Fibroblast of mammary gland (primary cell): ENCODE results near the gene STRA6.

Experiments used
- DNase-seq: peaks from one replicate; pipeline ENCODE4 v3.0.0-alpha.2; 2010; ENCODE audit warnings: low read depth
- H3K4me3 ChIP-seq: 2 replicates; pipeline ENCODE4 v1.5.1; 2011; ENCODE audit warnings: low read depth, mild to moderate bottlenecking, low read length, moderate library complexity; ENCODE audit not compliant: control insufficient read depth
- CTCF ChIP-seq: conservative IDR thresholded peaks from 2 replicates; pipeline ENCODE4 v1.5.1; 2011; ENCODE audit warnings: low read depth, low read length, inconsistent platforms; ENCODE audit not compliant: control insufficient read depth, insufficient read depth

The STRA6 gene

GRCh38 chr15:74220475-74221248, 18.1 kb upstream of the STRA6 start:
- TF ChIP-seq CTCF = no peak
- DNase-seq = no peak
- H3K4me3 ChIP-seq = no peak overlapping the region

- no peak for DNase-seq
- TF ChIP-seq CTCF = no peak
- no peak overlapping the region for H3K4me3 ChIP-seq
Observed at GRCh38 chr15:74217907-74218885, 15.6 kb upstream of the STRA6 start.

GRCh38 chr15:74216949-74217348, 14.4 kb upstream of the STRA6 start:
- DNase-seq = no peak
- no peak overlapping the region for H3K4me3 ChIP-seq
- no peak for TF ChIP-seq CTCF

- no peak for DNase-seq
- no peak overlapping the region for H3K4me3 ChIP-seq
- TF ChIP-seq CTCF = no peak
Observed at GRCh38 chr15:74215958-74216357, 13.4 kb upstream of the STRA6 start.

- no peak for TF ChIP-seq CTCF
Observed at GRCh38 chr15:74214324-74215021, 11.9 kb upstream of the STRA6 start.

GRCh38 chr15:74213858-74214284, 11.3 kb upstream of the STRA6 start:
- H3K4me3 ChIP-seq = no peak overlapping the region
- no peak for TF ChIP-seq CTCF
- DNase-seq = no peak

More at GRCh38 chr15:74214324-74215021, 11.9 kb upstream of the STRA6 start:
- H3K4me3 ChIP-seq = no peak overlapping the region
- no peak for DNase-seq
